HG03280 (cell line): Measurements from ENCODE around the gene ENTPD5.
A peak's percentile ranks its signal among the peaks of the same experiment; 100 is the strongest.

Experiments used
- ATAC-seq: cut with Tn5 transposase; IDR thresholded peaks from one replicate; pipeline ENCODE4 v1.9.1; 2021; ENCODE audit warnings: mild to moderate bottlenecking, moderate library complexity; ENCODE audit not compliant: unreplicated experiment

The ENTPD5 gene

GRCh38 chr14:74018586-74019407, at the start of gene ENTPD5, which contains the start of gene BBOF1:
Gene ENTPD5, minus strand, starts transcription at chr14:74019288. Its CDS starts 31,186 bp downstream, at chr14:73988102.
Gene BBOF1, plus strand, starts transcription at chr14:74019349. Its CDS starts 130 bp downstream, at chr14:74019479.
- ATAC-seq = peak; percentile 93

- ATAC-seq = no peak
These were observed 46.9 kb upstream of the ENTPD5 start for GRCh38 chr14:74065746-74066575.

GRCh38 chr14:74064883-74065282, 45.8 kb upstream of the ENTPD5 start:
- ATAC-seq = no peak

GRCh38 chr14:74064426-74064825, 45.3 kb upstream of the ENTPD5 start:
- ATAC-seq = no peak

- no peak for ATAC-seq
These were observed 43.7 kb upstream of the ENTPD5 start for GRCh38 chr14:74062809-74063150.

GRCh38 chr14:74049876-74050495, 30.9 kb upstream of the ENTPD5 start:
- no peak for ATAC-seq

- no peak for ATAC-seq
These were observed 29.2 kb upstream of the ENTPD5 start for GRCh38 chr14:74048281-74048680.

GRCh38 chr14:74045522-74045921, 26.4 kb upstream of the ENTPD5 start:
- ATAC-seq = no peak

- no peak for ATAC-seq
These were observed 23.2 kb upstream of the ENTPD5 start for GRCh38 chr14:74042296-74042695.

- ATAC-seq = no peak
These were observed 19.2 kb upstream of the ENTPD5 start for GRCh38 chr14:74038020-74038859.

- ATAC-seq = no peak
These were observed 16.5 kb upstream of the ENTPD5 start for GRCh38 chr14:74035556-74035955.

GRCh38 chr14:74034572-74034971, 15.5 kb upstream of the ENTPD5 start:
- no peak for ATAC-seq

- ATAC-seq = no peak
These were observed 10.0 kb upstream of the ENTPD5 start for GRCh38 chr14:74029136-74029535.

- ATAC-seq = no peak
These were observed 3.3 kb upstream of the ENTPD5 start for GRCh38 chr14:74022346-74022745.

- no peak for ATAC-seq
These were observed 485 bp upstream of the ENTPD5 start for GRCh38 chr14:74019408-74020137.

GRCh38 chr14:74018174-74018585, 908 bp downstream of the ENTPD5 start:
- no peak for ATAC-seq

GRCh38 chr14:74015963-74016362, 3.1 kb downstream of the ENTPD5 start:
- ATAC-seq = no peak

GRCh38 chr14:74015176-74015575, 3.9 kb downstream of the ENTPD5 start:
- no peak for ATAC-seq

- ATAC-seq = no peak
These were observed 4.8 kb downstream of the ENTPD5 start for GRCh38 chr14:74014299-74014698.
